K562 (cell line): ENCODE data around the gene LPIN2. TPM values are rescaled to one million over a fixed set of nuclear protein-coding genes. Genes with fewer than 3 reads are reported as not detected.

Source experiments
- ATAC-seq: fragments of 200-7000 bp; cut with Tn5 transposase; 3 replicates; pipeline ENCODE4 v1.9.1; 2020; ENCODE audit warnings: moderate library complexity
- BruUV-seq: library from RNA; stranded (reverse); fragments of 400-500 nt; replicated peaks from 2 replicates; lab custom pipeline; 2021; lab: Mats Ljungman, UMichigan
- CTCF ChIA-PET: fragments of 300-600 bp; formaldehyde crosslinking; extraction: SDS; loops from one replicate; lab custom pipeline; 2021; ENCODE audit warnings: low intra/inter-chr PET ratio; lab: Yijun Ruan, JAX
- POLR2A ChIA-PET: fragments of 300-600, 350-650 bp; sonication (Branson Sonifier 250); formaldehyde crosslinking; extraction: SDS; loops from one replicate; lab custom pipeline; 2021; ENCODE audit warnings: antibody characterized with exemption, inconsistent platforms; lab: Yijun Ruan, JAX
- DNase-seq, 4 experiments: peaks; one replicate each; pipeline versions ENCODE4 v3.0.0 to v3.0.0-alpha.2; 2011 to 2018; ENCODE audit warnings: low spot score in 3 of 4, mixed read lengths in 3 of 4; ENCODE audit errors: extremely low read depth in 1 of 4
- FAIRE-seq: peaks from 2 replicates; lab custom pipeline; 2011; peaks lifted over from hg19 to GRCh38; lab: Jason Lieb, UNC
- H2AFZ ChIP-seq: 2 replicates; pipeline ENCODE4 v1.6.0; 2011; ENCODE audit warnings: low read depth, low read length, control low read depth, inconsistent platforms
- H3K27ac ChIP-seq: fragments of 200-600 bp; 3 replicates; pipeline ENCODE4 v1.8.0; 2011; ENCODE audit warnings: low read depth, mild to moderate bottlenecking, control low read depth, inconsistent platforms, low read length, moderate library complexity, mixed read lengths; ENCODE audit errors: extremely low read depth
- H3K27me3 ChIP-seq, 2 experiments: fragments of 300-600 bp in 1 of 2; 2 replicates in 1 of 2; 3 replicates in 1 of 2; pipeline versions ENCODE4 v1.6.0 to v1.8.0; 2011; ENCODE audit warnings: inconsistent platforms in 2 of 2, low read length in 2 of 2, mild to moderate bottlenecking in 1 of 2, mixed read lengths in 1 of 2, moderate library complexity in 1 of 2; ENCODE audit not compliant: control insufficient read depth in 2 of 2, insufficient read depth in 2 of 2
- H3K36me3 ChIP-seq: fragments of 300-600 bp; 3 replicates; pipeline ENCODE4 v1.8.0; 2011; ENCODE audit warnings: mild to moderate bottlenecking, low read length, inconsistent platforms; ENCODE audit not compliant: control insufficient read depth, insufficient read depth
- H3K4me1 ChIP-seq, 2 experiments: fragments of 200-600 bp in 1 of 2; replicated peaks in 1 of 2; 2 replicates in 1 of 2; 3 replicates in 1 of 2; pipeline versions ENCODE4 v1.5.1 to v1.8.0; 2011; ENCODE audit warnings: inconsistent platforms in 2 of 2, low read length in 2 of 2, mild to moderate bottlenecking in 1 of 2, mixed read lengths in 1 of 2, moderate library complexity in 1 of 2; ENCODE audit not compliant: control insufficient read depth in 2 of 2, insufficient read depth in 2 of 2
- H3K4me2 ChIP-seq: 2 replicates; pipeline ENCODE4 v1.6.1; 2011; ENCODE audit warnings: low read length, control low read depth, inconsistent platforms, mixed read lengths; ENCODE audit not compliant: insufficient read depth
- H3K4me3 ChIP-seq: fragments of 200-600 bp; sonication (generic), shearing (Covaris generic); 2 replicates; pipeline ENCODE4 v1.5.1; 2016; ENCODE audit warnings: control low read depth, inconsistent platforms
- H3K79me2 ChIP-seq: fragments of 200-600 bp; 3 replicates; pipeline ENCODE4 v1.8.0; 2011; ENCODE audit warnings: low read length, inconsistent platforms; ENCODE audit not compliant: control insufficient read depth, insufficient read depth
- H3K9ac ChIP-seq, 2 experiments: 2 replicates each; pipeline versions ENCODE4 v1.6.0 to v1.6.1; 2011; ENCODE audit warnings: low read depth in 2 of 2, low read length in 2 of 2, control low read depth in 1 of 2, inconsistent platforms in 1 of 2, mild to moderate bottlenecking in 1 of 2, mixed read lengths in 1 of 2; ENCODE audit not compliant: insufficient read depth in 1 of 2
- H3K9me1 ChIP-seq: one replicate; pipeline ENCODE4 v1.6.0; 2011; ENCODE audit warnings: inconsistent platforms, mild to moderate bottlenecking, low read length, moderate library complexity; ENCODE audit not compliant: control insufficient read depth, insufficient read depth
- H3K9me3 ChIP-seq: replicated peaks from 2 replicates; pipeline ENCODE4 v1.5.1; 2011; ENCODE audit warnings: low read depth, low read length, inconsistent platforms; ENCODE audit not compliant: control insufficient read depth, insufficient read depth
- H4K20me1 ChIP-seq: replicated peaks from 2 replicates; pipeline ENCODE4 v1.6.1; 2011; ENCODE audit warnings: low read length, inconsistent platforms, mixed read lengths; ENCODE audit not compliant: control insufficient read depth, insufficient read depth
- ESRRA ChIP-seq: fragments of 450-650 bp; IDR thresholded peaks from 2 replicates; pipeline ENCODE4 v1.6.1; 2014; ENCODE audit warnings: low read depth, mild to moderate bottlenecking, moderate library complexity, borderline replicate concordance
- HMG20B ChIP-seq: fragments of 250-450 bp; sonication (Bioruptor Pico); IDR thresholded peaks from 2 replicates; pipeline ENCODE4 v1.5.0; 2021; ENCODE audit warnings: mild to moderate bottlenecking
- HNRNPUL1 ChIP-seq: fragments of 200-400 bp; formaldehyde crosslinking; IDR thresholded peaks from 2 replicates; pipeline ENCODE4 v1.6.1; 2017; ENCODE audit warnings: low read length
- MBD1 ChIP-seq: fragments of 250-450 bp; sonication (Bioruptor Pico); IDR thresholded peaks from 2 replicates; pipeline ENCODE4 v1.8.0; 2022; ENCODE audit warnings: inconsistent platforms
- POLR2B ChIP-seq: fragments of 450-650 bp; IDR thresholded peaks from 2 replicates; pipeline ENCODE4 v1.6.1; 2018; ENCODE audit warnings: low read depth; ENCODE audit not compliant: partially characterized antibody
- SMAD1 ChIP-seq: fragments of 150-350 bp; IDR thresholded peaks from 2 replicates; pipeline ENCODE4 v1.6.1; 2014; ENCODE audit warnings: low read length, low read depth; ENCODE audit not compliant: partially characterized antibody
- SMARCA5 ChIP-seq: fragments of 450-650 bp; IDR thresholded peaks from 2 replicates; pipeline ENCODE4 v1.6.1; 2016
- ZBTB11 ChIP-seq, 3 experiments: fragments of 200-800 bp in 1 of 3; fragments of 250-450 bp in 1 of 3; fragments of 450-650 bp in 1 of 3; sonication (Bioruptor Pico) in 1 of 3; sonication (Bioruptor generic) in 1 of 3; formaldehyde crosslinking in 1 of 3; IDR thresholded peaks; 2 replicates each; pipeline versions ENCODE4 v1.6.1 to v1.8.0; 2016 to 2022; ENCODE audit warnings: mild to moderate bottlenecking in 2 of 3, missing genetic modification characterization in 2 of 3, missing compliant biosample characterization in 1 of 3, moderate library complexity in 1 of 3
- ZNF408 ChIP-seq: fragments of 250-450 bp; sonication (Bioruptor Pico); IDR thresholded peaks from 2 replicates; pipeline ENCODE4 v1.4.0; 2020; ENCODE audit warnings: low read depth, mild to moderate bottlenecking, moderate library complexity
- WGBS: fragments of 100-300 bp; shearing (Covaris generic); methylation state at CpG from one replicate; pipeline ENCODE4 v1.1.6; 2016; ENCODE audit warnings: low coverage, mixed read lengths; ENCODE audit not compliant: insufficient coverage; ENCODE audit errors: missing lambda C conversion rate; 5-methylcytosine and 5-hydroxymethylcytosine counted together
- in situ Hi-C: fragments of 300-500 bp; cut with MboI; formaldehyde crosslinking; loops from 4 replicates; pipeline ENCODE4 v1.15.0; 2018; ENCODE audit warnings: inconsistent platforms, mixed read lengths
- intact Hi-C: fragments of 100-400 bp; cut with micrococcal nuclease; formaldehyde crosslinking; loops from 2 replicates; pipeline ENCODE4 v1.14.2; 2022
- polyA plus RNA-seq, 8 experiments: library from polyadenylated mRNA; depleted of rRNA in 4 of 8; stranded (reverse) in 5 of 8; unstranded in 3 of 8; fragments of >200 nt; fragmentation: Nextera tagmentation in 2 of 8; fragmentation: Illumina TruSeq in 1 of 8; extraction: Ambion mirVana in 2 of 8; extraction: Trizol in 1 of 8; gene quantifications; 2 replicates each; pipeline versions ENCODE4 v1.2.1 to v1.2.3, GENCODE V29; 2011 to 2014; ENCODE audit warnings: inconsistent platforms in 1 of 8, missing spikeins in 1 of 8
- total RNA-seq, 7 experiments: library from RNA; depleted of rRNA in 6 of 7; stranded (reverse); fragments of >200 nt in 6 of 7; fragmentation: Illumina TruSeq in 2 of 7; extraction: Trizol in 2 of 7; gene quantifications; 2 replicates each; pipeline versions ENCODE4 v1.2.1 to v1.2.3, GENCODE V29; 2011 to 2021; ENCODE audit warnings: low replicate concordance in 1 of 7

Gene LPIN2
- total and polyA plus RNA-seq, 9 of the 15 experiments (the other 6 are each of a cell fraction or from before 2014, with no cell fraction given), result 5.2 to 34.8 (median 24.6) TPM

- TF ChIP-seq ZBTB11 (CRISPR knock-in tag; IDR thresholded peaks at IDR 0.05) (no peak), POLR2B (no peak), SMARCA5 (no peak), SMAD1 (no peak), HNRNPUL1 (no peak), ZNF408 (no peak)
Observed at GRCh38 chr18:3041843-3042242, 28.9 kb upstream of the LPIN2 start (continued).

- ATAC-seq (no peak), DNase-seq (no peak), FAIRE-seq (no peak)
- in situ Hi-C loops (no loop called here), intact Hi-C loops (no loop called here)
- TF ChIP-seq ESRRA (no peak), HMG20B (no peak), MBD1 (CRISPR knock-in tag) (no peak)
- no peak overlapping the region for H3K4me2 ChIP-seq
- WGBS, result 77% methylated on average over 8 of the region's 8 CpGs
- no peaks in the 10 kb centered on the region for H4K20me1 ChIP-seq
- CTCF ChIA-PET, result interaction anchor here (0.6 kb wide), 1 partner anchor 37 kb away, joined by 3 read pairs; no protein-coding TSS in a partner anchor
- H2AFZ ChIP-seq, result no peak overlapping the region
- POLR2A ChIA-PET, result interaction anchor here (0.6 to 1.3 kb wide), 4 partner anchors 8 to 106 kb away, joined by 3 to 6 read pairs (median 4); no protein-coding TSS in a partner anchor
- no peak overlapping the region for H3K27ac ChIP-seq
- H3K4me1 ChIP-seq, result peaks cover 20 to 23% of the 10 kb centered on the region in 2 experiments
- no peaks in the 10 kb centered on the region for H3K9me1 ChIP-seq
- H3K36me3 ChIP-seq, result no peaks in the 10 kb centered on the region
- H3K27me3 ChIP-seq, result no peaks in the 10 kb centered on the region
- H3K79me2 ChIP-seq, result no peaks in the 10 kb centered on the region
- H3K4me3 ChIP-seq, result no peak overlapping the region
- H3K9ac ChIP-seq, result no peak overlapping the region
- H3K9me3 ChIP-seq, result no peaks in the 10 kb centered on the region
- BruUV-seq, result no TSS peak
Observed at GRCh38 chr18:3040881-3041280, 27.9 kb upstream of the LPIN2 start.
